HEK293 (cell line): ENCODE data around the gene MAN2A2.

ENCODE experiments used
- HOXA7 ChIP-seq: sonication (generic); formaldehyde crosslinking; IDR thresholded peaks from 2 replicates; pipeline ENCODE4 v1.8.1; 2022; ENCODE audit warnings: missing genetic modification reagents, borderline replicate concordance
- KLF9 ChIP-seq: fragments of 450-650 bp; formaldehyde crosslinking; IDR thresholded peaks from 2 replicates; pipeline ENCODE4 v1.5.1; 2016; ENCODE audit warnings: missing biosample characterization, missing genetic modification characterization, low read depth
- SALL2 ChIP-seq: fragments of 450-650 bp; formaldehyde crosslinking; IDR thresholded peaks from 2 replicates; pipeline ENCODE4 v1.5.0; 2017; ENCODE audit warnings: missing biosample characterization, mild to moderate bottlenecking, missing genetic modification characterization, borderline replicate concordance
- SCRT1 ChIP-seq: fragments of 450-650 bp; formaldehyde crosslinking; IDR thresholded peaks from 2 replicates; pipeline ENCODE4 v1.5.1; 2016; ENCODE audit warnings: missing biosample characterization, missing genetic modification characterization, borderline replicate concordance
- SCRT2 ChIP-seq: fragments of 450-650 bp; formaldehyde crosslinking; IDR thresholded peaks from 2 replicates; pipeline ENCODE4 v1.5.1; 2016; ENCODE audit warnings: missing biosample characterization, missing genetic modification characterization
- ZBTB20 ChIP-seq: fragments of 450-650 bp; formaldehyde crosslinking; IDR thresholded peaks from 2 replicates; pipeline ENCODE4 v1.5.1; 2016; ENCODE audit warnings: missing biosample characterization, missing genetic modification characterization
- ZIC2 ChIP-seq: fragments of 450-650 bp; formaldehyde crosslinking; IDR thresholded peaks from 2 replicates; pipeline ENCODE4 v1.5.1; 2016; ENCODE audit warnings: missing biosample characterization, missing genetic modification characterization
- ZNF184 ChIP-seq: fragments of 450-650 bp; IDR thresholded peaks from 2 replicates; pipeline ENCODE4 v1.5.1; 2018; ENCODE audit warnings: missing biosample characterization, mild to moderate bottlenecking, missing genetic modification characterization
- ZNF223 ChIP-seq: fragments of 450-650 bp; formaldehyde crosslinking; IDR thresholded peaks from 2 replicates; pipeline ENCODE4 v1.5.1; 2016; ENCODE audit warnings: missing biosample characterization, missing genetic modification characterization
- ZNF248 ChIP-seq: fragments of 450-650 bp; formaldehyde crosslinking; IDR thresholded peaks from 2 replicates; pipeline ENCODE4 v1.5.1; 2017; ENCODE audit warnings: missing biosample characterization, missing genetic modification characterization
- ZNF311 ChIP-seq: fragments of 450-650 bp; formaldehyde crosslinking; IDR thresholded peaks from 2 replicates; pipeline ENCODE4 v1.5.1; 2017; ENCODE audit warnings: missing biosample characterization, missing genetic modification characterization, borderline replicate concordance
- ZNF416 ChIP-seq: fragments of 450-650 bp; formaldehyde crosslinking; IDR thresholded peaks from 2 replicates; pipeline ENCODE4 v1.5.1; 2016; ENCODE audit warnings: missing biosample characterization, missing genetic modification characterization
- ZNF514 ChIP-seq: fragments of 450-650 bp; formaldehyde crosslinking; IDR thresholded peaks from 2 replicates; pipeline ENCODE4 v1.5.1; 2016; ENCODE audit warnings: missing biosample characterization, missing genetic modification characterization
- ZNF555 ChIP-seq: fragments of 450-650 bp; formaldehyde crosslinking; conservative IDR thresholded peaks from 2 replicates; pipeline ENCODE4 v1.5.1; 2017; ENCODE audit warnings: missing biosample characterization, mild to moderate bottlenecking, missing genetic modification characterization, inconsistent platforms
- ZNF571 ChIP-seq: fragments of 450-650 bp; formaldehyde crosslinking; IDR thresholded peaks from 2 replicates; pipeline ENCODE4 v1.5.0; 2017; ENCODE audit warnings: missing biosample characterization, missing genetic modification characterization
- ZNF596 ChIP-seq: fragments of 450-650 bp; IDR thresholded peaks from 2 replicates; pipeline ENCODE4 v1.5.0; 2018; ENCODE audit warnings: missing biosample characterization, mild to moderate bottlenecking, missing genetic modification characterization, moderate library complexity
- ZNF664 ChIP-seq: fragments of 450-650 bp; formaldehyde crosslinking; IDR thresholded peaks from 2 replicates; pipeline ENCODE4 v1.5.1; 2016; ENCODE audit warnings: missing biosample characterization, missing genetic modification characterization
- ZNF776 ChIP-seq: fragments of 450-650 bp; formaldehyde crosslinking; IDR thresholded peaks from 2 replicates; pipeline ENCODE4 v1.5.0; 2017; ENCODE audit warnings: missing biosample characterization, missing genetic modification characterization, borderline replicate concordance
- ZNF830 ChIP-seq: fragments of 450-650 bp; IDR thresholded peaks from 2 replicates; pipeline ENCODE4 v1.5.0; 2018; ENCODE audit warnings: missing biosample characterization, missing genetic modification characterization, low read depth, mild to moderate bottlenecking, moderate library complexity
- ZSCAN30 ChIP-seq: fragments of 450-650 bp; IDR thresholded peaks from 2 replicates; pipeline ENCODE4 v1.5.1; 2018; ENCODE audit warnings: missing biosample characterization, mild to moderate bottlenecking, missing genetic modification characterization, moderate library complexity
- TF ChIP-seq, protein P1 (sequence below): fragments of 450-650 bp; formaldehyde crosslinking; conservative IDR thresholded peaks from 2 replicates; pipeline ENCODE4 v1.5.1; 2016; ENCODE audit warnings: low read depth, missing biosample characterization, missing genetic modification characterization
- TF ChIP-seq, protein P2 (sequence below): fragments of 450-650 bp; formaldehyde crosslinking; IDR thresholded peaks from 2 replicates; pipeline ENCODE4 v1.5.1; 2016; ENCODE audit warnings: missing biosample characterization, missing genetic modification characterization
- TF ChIP-seq, protein P3 (sequence below): IDR thresholded peaks from 2 replicates; pipeline ENCODE4 v1.6.1; 2011; ENCODE audit warnings: mild to moderate bottlenecking, low read depth, low read length, borderline replicate concordance
- TF ChIP-seq, protein P4 (sequence below): fragments of 450-650 bp; formaldehyde crosslinking; IDR thresholded peaks from 2 replicates; pipeline ENCODE4 v1.5.1; 2016; ENCODE audit warnings: missing biosample characterization, missing genetic modification characterization
- TF ChIP-seq, protein P5 (sequence below): fragments of 450-650 bp; IDR thresholded peaks from 2 replicates; pipeline ENCODE4 v1.5.1; 2018; ENCODE audit warnings: missing biosample characterization, mild to moderate bottlenecking, missing genetic modification characterization
- TF ChIP-seq, protein P6 (sequence below): fragments of 450-650 bp; formaldehyde crosslinking; IDR thresholded peaks from 2 replicates; pipeline ENCODE4 v1.5.1; 2016; ENCODE audit warnings: missing biosample characterization, missing genetic modification characterization

Gene MAN2A2

DNA sequence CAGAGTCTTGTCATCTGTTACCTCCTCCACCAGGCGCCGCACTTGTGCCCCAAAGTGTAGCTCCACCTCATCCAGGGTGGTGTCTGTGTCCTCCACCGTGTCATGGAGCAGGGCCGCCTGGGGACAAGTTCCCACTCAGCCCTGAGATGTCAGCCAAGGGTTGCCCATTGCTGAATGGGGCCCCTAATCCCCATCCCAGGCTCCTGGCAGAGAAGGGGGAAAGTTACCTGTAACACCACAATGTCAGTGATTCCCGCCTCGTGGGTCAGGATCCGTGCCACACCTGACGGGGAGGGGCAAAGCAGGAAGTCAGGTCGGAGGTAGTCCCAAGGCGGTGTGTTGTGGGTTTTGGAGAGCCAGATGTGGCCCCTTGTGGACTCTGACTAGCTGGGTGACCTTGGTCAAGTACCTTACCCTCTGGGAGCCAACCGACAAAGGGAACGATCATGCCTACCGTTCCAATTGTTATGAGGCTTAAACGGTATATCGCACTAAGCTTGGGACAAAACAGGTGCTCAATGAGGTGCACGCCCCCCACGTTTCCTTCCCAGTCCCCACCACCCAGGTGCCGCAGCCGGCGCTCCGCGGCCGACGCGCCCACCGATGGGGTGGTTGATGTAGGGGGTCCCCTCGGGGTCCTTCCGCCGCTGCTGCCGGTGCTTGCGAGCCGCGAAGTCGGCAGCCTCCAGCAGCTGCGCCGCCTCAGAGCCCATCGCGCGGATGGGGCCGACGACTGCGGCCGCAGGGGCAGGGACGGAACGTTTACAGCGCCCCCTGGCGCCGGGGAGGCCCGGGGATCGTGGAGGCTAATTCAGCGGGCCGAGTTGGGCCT is 28.9 kb downstream of the MAN2A2 start, which contains the start of gene HDDC3 (continued):
- TF ChIP-seq, protein P1, sequence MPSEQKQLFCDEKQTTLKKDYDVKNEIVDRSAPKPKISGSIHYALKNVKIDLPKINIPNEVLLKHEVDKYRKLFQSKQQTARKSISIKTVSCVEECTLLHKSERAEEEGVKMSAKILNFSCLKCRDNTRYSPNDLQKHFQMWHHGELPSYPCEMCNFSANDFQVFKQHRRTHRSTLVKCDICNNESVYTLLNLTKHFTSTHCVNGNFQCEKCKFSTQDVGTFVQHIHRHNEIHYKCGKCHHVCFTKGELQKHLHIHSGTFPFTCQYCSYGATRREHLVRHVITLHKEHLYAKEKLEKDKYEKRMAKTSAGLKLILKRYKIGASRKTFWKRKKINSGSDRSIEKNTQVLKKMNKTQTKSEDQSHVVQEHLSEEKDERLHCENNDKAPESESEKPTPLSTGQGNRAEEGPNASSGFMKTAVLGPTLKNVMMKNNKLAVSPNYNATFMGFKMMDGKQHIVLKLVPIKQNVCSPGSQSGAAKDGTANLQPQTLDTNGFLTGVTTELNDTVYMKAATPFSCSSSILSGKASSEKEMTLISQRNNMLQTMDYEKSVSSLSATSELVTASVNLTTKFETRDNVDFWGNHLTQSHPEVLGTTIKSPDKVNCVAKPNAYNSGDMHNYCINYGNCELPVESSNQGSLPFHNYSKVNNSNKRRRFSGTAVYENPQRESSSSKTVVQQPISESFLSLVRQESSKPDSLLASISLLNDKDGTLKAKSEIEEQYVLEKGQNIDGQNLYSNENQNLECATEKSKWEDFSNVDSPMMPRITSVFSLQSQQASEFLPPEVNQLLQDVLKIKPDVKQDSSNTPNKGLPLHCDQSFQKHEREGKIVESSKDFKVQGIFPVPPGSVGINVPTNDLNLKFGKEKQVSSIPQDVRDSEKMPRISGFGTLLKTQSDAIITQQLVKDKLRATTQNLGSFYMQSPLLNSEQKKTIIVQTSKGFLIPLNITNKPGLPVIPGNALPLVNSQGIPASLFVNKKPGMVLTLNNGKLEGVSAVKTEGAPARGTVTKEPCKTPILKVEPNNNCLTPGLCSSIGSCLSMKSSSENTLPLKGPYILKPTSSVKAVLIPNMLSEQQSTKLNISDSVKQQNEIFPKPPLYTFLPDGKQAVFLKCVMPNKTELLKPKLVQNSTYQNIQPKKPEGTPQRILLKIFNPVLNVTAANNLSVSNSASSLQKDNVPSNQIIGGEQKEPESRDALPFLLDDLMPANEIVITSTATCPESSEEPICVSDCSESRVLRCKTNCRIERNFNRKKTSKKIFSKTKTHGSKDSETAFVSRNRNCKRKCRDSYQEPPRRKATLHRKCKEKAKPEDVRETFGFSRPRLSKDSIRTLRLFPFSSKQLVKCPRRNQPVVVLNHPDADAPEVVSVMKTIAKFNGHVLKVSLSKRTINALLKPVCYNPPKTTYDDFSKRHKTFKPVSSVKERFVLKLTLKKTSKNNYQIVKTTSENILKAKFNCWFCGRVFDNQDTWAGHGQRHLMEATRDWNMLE: 0 out of 2 replicates have a peak, but pooled peaks have one; percentile 10
- TF ChIP-seq, protein P2, sequence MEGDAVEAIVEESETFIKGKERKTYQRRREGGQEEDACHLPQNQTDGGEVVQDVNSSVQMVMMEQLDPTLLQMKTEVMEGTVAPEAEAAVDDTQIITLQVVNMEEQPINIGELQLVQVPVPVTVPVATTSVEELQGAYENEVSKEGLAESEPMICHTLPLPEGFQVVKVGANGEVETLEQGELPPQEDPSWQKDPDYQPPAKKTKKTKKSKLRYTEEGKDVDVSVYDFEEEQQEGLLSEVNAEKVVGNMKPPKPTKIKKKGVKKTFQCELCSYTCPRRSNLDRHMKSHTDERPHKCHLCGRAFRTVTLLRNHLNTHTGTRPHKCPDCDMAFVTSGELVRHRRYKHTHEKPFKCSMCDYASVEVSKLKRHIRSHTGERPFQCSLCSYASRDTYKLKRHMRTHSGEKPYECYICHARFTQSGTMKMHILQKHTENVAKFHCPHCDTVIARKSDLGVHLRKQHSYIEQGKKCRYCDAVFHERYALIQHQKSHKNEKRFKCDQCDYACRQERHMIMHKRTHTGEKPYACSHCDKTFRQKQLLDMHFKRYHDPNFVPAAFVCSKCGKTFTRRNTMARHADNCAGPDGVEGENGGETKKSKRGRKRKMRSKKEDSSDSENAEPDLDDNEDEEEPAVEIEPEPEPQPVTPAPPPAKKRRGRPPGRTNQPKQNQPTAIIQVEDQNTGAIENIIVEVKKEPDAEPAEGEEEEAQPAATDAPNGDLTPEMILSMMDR (tag by site-specific recombination): peak; percentile 96
- TF ChIP-seq ZSCAN30 (tag by site-specific recombination) (peak; percentile 97), ZNF514 (tag by site-specific recombination) (no peak), ZNF555 (tag by site-specific recombination) (no peak), ZBTB20 (tag by site-specific recombination) (peak; percentile 89), ZNF776 (tag by site-specific recombination) (no peak), ZNF223 (tag by site-specific recombination) (no peak), ZNF416 (tag by site-specific recombination) (no peak), ZNF664 (tag by site-specific recombination) (peak; percentile 51), ZNF596 (no peak), SCRT2 (tag by site-specific recombination) (peak; percentile 80), ZNF311 (tag by site-specific recombination) (no peak), ZNF830 (no peak), SCRT1 (tag by site-specific recombination) (0 out of 2 replicates have a peak, but pooled peaks have one; percentile 10), ZNF571 (tag by site-specific recombination) (no peak), HOXA7 (CRISPR knock-in tag) (no peak), ZIC2 (tag by site-specific recombination) (peak; percentile 21), KLF9 (tag by site-specific recombination) (peak; percentile 80), SALL2 (tag by site-specific recombination) (no peak), ZNF248 (tag by site-specific recombination) (no peak), ZNF184 (no peak)
- TF ChIP-seq, protein P3, sequence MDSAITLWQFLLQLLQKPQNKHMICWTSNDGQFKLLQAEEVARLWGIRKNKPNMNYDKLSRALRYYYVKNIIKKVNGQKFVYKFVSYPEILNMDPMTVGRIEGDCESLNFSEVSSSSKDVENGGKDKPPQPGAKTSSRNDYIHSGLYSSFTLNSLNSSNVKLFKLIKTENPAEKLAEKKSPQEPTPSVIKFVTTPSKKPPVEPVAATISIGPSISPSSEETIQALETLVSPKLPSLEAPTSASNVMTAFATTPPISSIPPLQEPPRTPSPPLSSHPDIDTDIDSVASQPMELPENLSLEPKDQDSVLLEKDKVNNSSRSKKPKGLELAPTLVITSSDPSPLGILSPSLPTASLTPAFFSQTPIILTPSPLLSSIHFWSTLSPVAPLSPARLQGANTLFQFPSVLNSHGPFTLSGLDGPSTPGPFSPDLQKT: no peak
- TF ChIP-seq, protein P4, sequence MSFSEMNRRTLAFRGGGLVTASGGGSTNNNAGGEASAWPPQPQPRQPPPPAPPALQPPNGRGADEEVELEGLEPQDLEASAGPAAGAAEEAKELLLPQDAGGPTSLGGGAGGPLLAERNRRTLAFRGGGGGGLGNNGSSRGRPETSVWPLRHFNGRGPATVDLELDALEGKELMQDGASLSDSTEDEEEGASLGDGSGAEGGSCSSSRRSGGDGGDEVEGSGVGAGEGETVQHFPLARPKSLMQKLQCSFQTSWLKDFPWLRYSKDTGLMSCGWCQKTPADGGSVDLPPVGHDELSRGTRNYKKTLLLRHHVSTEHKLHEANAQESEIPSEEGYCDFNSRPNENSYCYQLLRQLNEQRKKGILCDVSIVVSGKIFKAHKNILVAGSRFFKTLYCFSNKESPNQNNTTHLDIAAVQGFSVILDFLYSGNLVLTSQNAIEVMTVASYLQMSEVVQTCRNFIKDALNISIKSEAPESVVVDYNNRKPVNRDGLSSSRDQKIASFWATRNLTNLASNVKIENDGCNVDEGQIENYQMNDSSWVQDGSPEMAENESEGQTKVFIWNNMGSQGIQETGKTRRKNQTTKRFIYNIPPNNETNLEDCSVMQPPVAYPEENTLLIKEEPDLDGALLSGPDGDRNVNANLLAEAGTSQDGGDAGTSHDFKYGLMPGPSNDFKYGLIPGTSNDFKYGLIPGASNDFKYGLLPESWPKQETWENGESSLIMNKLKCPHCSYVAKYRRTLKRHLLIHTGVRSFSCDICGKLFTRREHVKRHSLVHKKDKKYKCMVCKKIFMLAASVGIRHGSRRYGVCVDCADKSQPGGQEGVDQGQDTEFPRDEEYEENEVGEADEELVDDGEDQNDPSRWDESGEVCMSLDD (tag by site-specific recombination): peak; percentile 74
- TF ChIP-seq, protein P5, sequence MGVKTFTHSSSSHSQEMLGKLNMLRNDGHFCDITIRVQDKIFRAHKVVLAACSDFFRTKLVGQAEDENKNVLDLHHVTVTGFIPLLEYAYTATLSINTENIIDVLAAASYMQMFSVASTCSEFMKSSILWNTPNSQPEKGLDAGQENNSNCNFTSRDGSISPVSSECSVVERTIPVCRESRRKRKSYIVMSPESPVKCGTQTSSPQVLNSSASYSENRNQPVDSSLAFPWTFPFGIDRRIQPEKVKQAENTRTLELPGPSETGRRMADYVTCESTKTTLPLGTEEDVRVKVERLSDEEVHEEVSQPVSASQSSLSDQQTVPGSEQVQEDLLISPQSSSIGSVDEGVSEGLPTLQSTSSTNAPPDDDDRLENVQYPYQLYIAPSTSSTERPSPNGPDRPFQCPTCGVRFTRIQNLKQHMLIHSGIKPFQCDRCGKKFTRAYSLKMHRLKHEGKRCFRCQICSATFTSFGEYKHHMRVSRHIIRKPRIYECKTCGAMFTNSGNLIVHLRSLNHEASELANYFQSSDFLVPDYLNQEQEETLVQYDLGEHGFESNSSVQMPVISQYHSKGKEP (tag by site-specific recombination): peak; percentile 38; the same call in 1 of the 2 replicates
- TF ChIP-seq, protein P6, sequence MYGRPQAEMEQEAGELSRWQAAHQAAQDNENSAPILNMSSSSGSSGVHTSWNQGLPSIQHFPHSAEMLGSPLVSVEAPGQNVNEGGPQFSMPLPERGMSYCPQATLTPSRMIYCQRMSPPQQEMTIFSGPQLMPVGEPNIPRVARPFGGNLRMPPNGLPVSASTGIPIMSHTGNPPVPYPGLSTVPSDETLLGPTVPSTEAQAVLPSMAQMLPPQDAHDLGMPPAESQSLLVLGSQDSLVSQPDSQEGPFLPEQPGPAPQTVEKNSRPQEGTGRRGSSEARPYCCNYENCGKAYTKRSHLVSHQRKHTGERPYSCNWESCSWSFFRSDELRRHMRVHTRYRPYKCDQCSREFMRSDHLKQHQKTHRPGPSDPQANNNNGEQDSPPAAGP (tag by site-specific recombination): peak; percentile 50
